Measurements from ENCODE around the gene ST7L. TPM values are rescaled to one million over a fixed set of nuclear protein-coding genes. Genes with fewer than 3 reads are reported as not detected.

Gene ST7L
- total and polyA plus RNA-seq, 2 experiments from 2014 or later = 13.9 to 21.0 TPM

DNA sequence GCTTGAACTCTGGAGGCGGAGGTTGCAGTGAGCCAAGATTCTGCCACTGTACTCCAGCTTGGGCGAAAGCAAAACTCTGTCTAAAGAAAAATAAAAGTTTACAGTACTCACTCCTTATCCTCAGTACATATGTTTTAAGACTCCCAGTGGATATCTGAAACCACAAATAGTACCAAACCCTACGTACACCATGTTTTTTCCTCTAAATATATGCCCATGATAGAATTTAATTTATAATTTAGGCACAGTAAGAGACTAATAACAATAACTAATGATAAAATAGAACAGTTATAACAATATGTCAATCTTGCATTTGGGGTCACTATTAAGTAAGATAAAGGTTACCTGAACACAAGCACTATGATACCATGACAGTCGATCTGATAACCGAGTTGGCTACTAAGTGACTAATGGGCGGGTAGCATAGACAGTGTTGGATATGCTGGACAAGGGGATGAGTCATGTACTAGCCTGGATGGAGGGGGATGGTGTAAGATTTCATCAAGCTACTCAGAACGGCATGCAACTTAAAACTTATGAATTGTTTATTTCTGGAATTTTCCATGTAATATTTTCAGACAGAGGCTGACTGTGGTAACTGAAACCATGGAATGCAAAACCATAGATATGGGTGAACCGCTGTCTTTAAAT lies 43.7 kb downstream of the ST7L start:
- peak overlapping the region; percentile 13; the same call in 1 of the 2 replicates for H3K27ac ChIP-seq
- in situ Hi-C loops (cut with MboI) = no loop called here
- peak overlapping the region; percentile 17 for H3K4me2 ChIP-seq (ENCODE audit: unreplicated experiment)

DNA sequence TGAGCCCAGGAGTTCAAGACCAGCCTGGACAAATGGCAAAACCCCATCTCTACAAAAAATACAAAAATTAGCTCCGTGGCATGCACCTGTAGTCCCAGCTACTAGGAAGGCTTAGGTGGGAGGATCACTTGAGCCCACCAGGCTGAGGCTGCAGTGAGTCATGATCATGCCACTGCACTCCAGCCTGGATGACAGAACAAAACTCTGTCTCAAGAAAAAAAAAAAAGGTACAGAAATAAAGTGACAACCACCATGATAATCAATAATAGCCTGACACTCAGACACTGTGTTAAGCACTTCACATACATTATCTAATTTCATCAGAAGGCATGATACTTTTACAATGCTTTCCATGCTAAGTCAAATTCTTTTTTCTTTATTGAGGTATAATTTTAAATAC lies 53.1 kb downstream of the ST7L start:
- in situ Hi-C loops (cut with MboI) = no loop called here
- no peak overlapping the region for H3K9ac ChIP-seq
- H3K4me3 ChIP-seq = no peak overlapping the region
- no peaks in the 10 kb centered on the region for H4K20me1 ChIP-seq (ENCODE audit: insufficient read depth)
- DNase-seq = no peak
- no peak for TF ChIP-seq EZH2phosphoT487 (IDR thresholded peaks at IDR 0.05; ENCODE audit: insufficient read depth, low read depth)
- TF ChIP-seq EZH2 (IDR thresholded peaks at IDR 0.05; ENCODE audit: insufficient read depth, poor library complexity, severe bottlenecking) = no peak
- H3K4me1 ChIP-seq (ENCODE audit: insufficient read depth) = no peaks in the 10 kb centered on the region
- no peaks in the 10 kb centered on the region for H3K79me2 ChIP-seq (ENCODE audit: insufficient read depth)
- H3K36me3 ChIP-seq (ENCODE audit: low read depth) = peaks cover 13% of the 10 kb centered on the region; the same call in 1 of the 2 replicates
- H2AFZ ChIP-seq = no peak overlapping the region
- no peaks in the 10 kb centered on the region for H3K9me3 ChIP-seq (ENCODE audit: low read depth)
- 100% methylated on average over 1 of the region's 1 CpG for WGBS, 2 experiments (ENCODE audit: low coverage in 1 of 2, low lambda C conversion rate in 2 of 2, missing lambda C conversion rate in 2 of 2)
- no peaks in the 10 kb centered on the region for H3F3A ChIP-seq (ENCODE audit: insufficient read depth)
- H3K4me2 ChIP-seq (ENCODE audit: unreplicated experiment) = no peak overlapping the region
- H3K9me2 ChIP-seq (ENCODE audit: insufficient read depth) = no peaks in the 10 kb centered on the region; the same call in 1 of the 2 replicates
- H3K27me3 ChIP-seq (replicated peaks; ENCODE audit: insufficient read depth) = no peaks in the 10 kb centered on the region
- no peak overlapping the region for H3K27ac ChIP-seq

More for the DNA sequence above, 43.7 kb downstream of the ST7L start:
- Histone ChIP-seq H3K9me2 (ENCODE audit: insufficient read depth) (no peaks in the 10 kb centered on the region), H3K79me2 (ENCODE audit: insufficient read depth) (no peaks in the 10 kb centered on the region), H3K36me3 (ENCODE audit: low read depth) (peaks cover 30% of the 10 kb centered on the region), H3K4me3 (no peak overlapping the region), H3K27me3 (replicated peaks; ENCODE audit: insufficient read depth) (no peaks in the 10 kb centered on the region), H2AFZ (no peak overlapping the region), H3F3A (ENCODE audit: insufficient read depth) (peaks cover 18% of the 10 kb centered on the region), H3K9me3 (ENCODE audit: low read depth) (no peaks in the 10 kb centered on the region), H4K20me1 (ENCODE audit: insufficient read depth) (no peaks in the 10 kb centered on the region), H3K9ac (no peak overlapping the region), H3K4me1 (ENCODE audit: insufficient read depth) (peaks cover 23% of the 10 kb centered on the region)
- 67 to 69% methylated on average over 8 of the region's 8 CpGs for WGBS, 2 experiments (ENCODE audit: low coverage in 1 of 2, low lambda C conversion rate in 2 of 2, missing lambda C conversion rate in 2 of 2)
- DNase-seq = peak; percentile 88
- TF ChIP-seq EZH2phosphoT487 (IDR thresholded peaks at IDR 0.05; ENCODE audit: insufficient read depth, low read depth) = no peak
- TF ChIP-seq EZH2 (IDR thresholded peaks at IDR 0.05; ENCODE audit: insufficient read depth, poor library complexity, severe bottlenecking) = no peak

DNA sequence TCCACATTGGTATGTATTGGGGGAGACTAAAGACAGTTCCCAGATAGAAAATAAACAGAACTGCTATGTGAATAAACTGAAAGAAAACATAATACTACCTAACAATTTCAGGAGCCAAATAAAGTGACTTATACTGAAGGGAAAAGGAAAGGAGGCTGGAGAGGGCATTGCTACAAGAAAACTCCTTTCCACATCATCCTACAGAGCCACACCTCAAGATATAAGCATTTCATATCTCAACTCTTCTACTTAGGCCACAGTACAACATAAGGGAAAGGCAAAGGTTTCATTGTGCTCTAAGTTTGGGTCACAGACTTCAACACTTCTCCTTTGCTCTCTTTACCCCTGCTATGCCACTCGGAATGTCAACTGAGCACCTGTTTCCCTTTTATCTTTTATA lies 54.9 kb downstream of the ST7L start:
- Histone ChIP-seq H3K9me2 (ENCODE audit: insufficient read depth) (no peaks in the 10 kb centered on the region; the same call in 1 of the 2 replicates), H3K9me3 (ENCODE audit: low read depth) (no peaks in the 10 kb centered on the region), H4K20me1 (ENCODE audit: insufficient read depth) (no peaks in the 10 kb centered on the region), H2AFZ (no peak overlapping the region), H3K4me3 (no peak overlapping the region), H3K27ac (no peak overlapping the region), H3F3A (ENCODE audit: insufficient read depth) (no peaks in the 10 kb centered on the region), H3K79me2 (ENCODE audit: insufficient read depth) (no peaks in the 10 kb centered on the region), H3K27me3 (replicated peaks; ENCODE audit: insufficient read depth) (no peaks in the 10 kb centered on the region), H3K9ac (no peak overlapping the region), H3K4me2 (ENCODE audit: unreplicated experiment) (no peak overlapping the region), H3K4me1 (ENCODE audit: insufficient read depth) (no peaks in the 10 kb centered on the region), H3K36me3 (ENCODE audit: low read depth) (peaks cover 13% of the 10 kb centered on the region; the same call in 1 of the 2 replicates)
- 95 to 100% methylated on average over 1 of the region's 1 CpG for WGBS, 2 experiments (ENCODE audit: low coverage in 1 of 2, low lambda C conversion rate in 2 of 2, missing lambda C conversion rate in 2 of 2)
- in situ Hi-C loops (cut with MboI) = no loop called here
- DNase-seq = no peak
- TF ChIP-seq EZH2 (IDR thresholded peaks at IDR 0.05; ENCODE audit: insufficient read depth, poor library complexity, severe bottlenecking) (no peak), EZH2phosphoT487 (IDR thresholded peaks at IDR 0.05; ENCODE audit: insufficient read depth, low read depth) (no peak)

- H3K79me2 ChIP-seq (ENCODE audit: insufficient read depth) = no peaks in the 10 kb centered on the region
- H3K4me2 ChIP-seq (ENCODE audit: unreplicated experiment) = no peak overlapping the region
- no peaks in the 10 kb centered on the region for H3K27me3 ChIP-seq (replicated peaks; ENCODE audit: insufficient read depth)
- in situ Hi-C loops (cut with MboI) = no loop called here
- no peaks in the 10 kb centered on the region; the same call in 1 of the 2 replicates for H3K9me2 ChIP-seq (ENCODE audit: insufficient read depth)
- DNase-seq = no peak
- TF ChIP-seq EZH2 (IDR thresholded peaks at IDR 0.05; ENCODE audit: insufficient read depth, poor library complexity, severe bottlenecking) (no peak), EZH2phosphoT487 (IDR thresholded peaks at IDR 0.05; ENCODE audit: insufficient read depth, low read depth) (no peak)
- no peak overlapping the region for H2AFZ ChIP-seq
- no peak overlapping the region for H3K4me3 ChIP-seq
- H4K20me1 ChIP-seq (ENCODE audit: insufficient read depth) = no peaks in the 10 kb centered on the region
- no peak overlapping the region for H3K9ac ChIP-seq
- H3K36me3 ChIP-seq (ENCODE audit: low read depth) = peaks cover 13% of the 10 kb centered on the region; the same call in 1 of the 2 replicates
- no peak overlapping the region for H3K27ac ChIP-seq
- H3K4me1 ChIP-seq (ENCODE audit: insufficient read depth) = no peaks in the 10 kb centered on the region
- H3F3A ChIP-seq (ENCODE audit: insufficient read depth) = peaks cover 5% of the 10 kb centered on the region; the same call in 1 of the 2 replicates
- no peaks in the 10 kb centered on the region for H3K9me3 ChIP-seq (ENCODE audit: low read depth)
Measured at GRCh38 chr1:112563341-112563740, 55.6 kb downstream of the ST7L start.

Data from GM23248 (cell line).